ENCODE data around the gene FBXL5. TPM values are rescaled to one million over a fixed set of nuclear protein-coding genes. Genes with fewer than 3 reads are reported as not detected.

Gene FBXL5
- total RNA-seq, 4 donors from 2014 or later, result 73.2 to 120 (median 93.7) TPM

DNA sequence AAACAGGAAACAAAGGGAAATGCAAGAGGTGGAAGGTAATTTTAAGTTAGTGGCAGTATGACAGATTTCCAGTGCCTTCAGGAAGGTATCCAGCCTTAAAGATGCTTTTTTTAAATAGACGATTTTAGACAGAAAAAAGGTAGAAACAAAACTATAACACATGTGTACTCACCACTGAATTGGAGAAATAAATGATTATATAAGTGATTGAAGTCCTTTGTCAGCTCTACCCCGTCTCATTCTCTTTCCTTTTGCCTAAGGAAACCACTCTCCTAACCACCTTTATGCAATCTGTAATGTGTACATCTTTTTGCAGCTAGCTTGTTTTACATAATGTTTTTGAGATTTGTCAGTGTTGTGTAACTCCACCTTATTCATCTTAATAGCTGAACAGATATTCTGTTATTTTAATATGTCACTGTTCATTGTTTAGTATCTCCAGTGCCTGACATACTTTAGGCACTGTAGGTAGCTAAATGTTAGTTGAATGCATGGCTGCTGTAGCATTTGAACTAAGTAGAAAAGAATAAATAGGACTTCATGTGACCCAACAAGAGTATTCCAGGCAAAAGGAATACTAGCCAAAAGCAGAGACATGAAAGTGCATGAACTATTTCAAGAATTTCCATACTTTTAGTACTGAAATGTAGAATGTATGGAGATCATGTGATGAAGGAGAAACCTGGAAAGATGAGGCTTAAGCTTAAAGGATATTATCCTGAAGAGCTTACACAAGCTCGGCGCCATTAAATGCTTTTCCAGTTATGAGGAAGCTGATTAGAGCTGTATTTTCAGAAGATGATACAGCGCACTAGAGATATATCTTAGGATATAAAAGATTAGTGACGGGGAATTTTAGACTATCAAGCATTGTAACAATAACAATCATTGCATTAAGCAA is 27.3 kb upstream of the FBXL5 start:
- H3K4me1 ChIP-seq, result peaks cover 34% of the 10 kb centered on the region
- peaks cover 14% of the 10 kb centered on the region for H3K36me3 ChIP-seq
- H3K27ac ChIP-seq, result peak overlapping the region; percentile 88
- TF ChIP-seq, protein P1, sequence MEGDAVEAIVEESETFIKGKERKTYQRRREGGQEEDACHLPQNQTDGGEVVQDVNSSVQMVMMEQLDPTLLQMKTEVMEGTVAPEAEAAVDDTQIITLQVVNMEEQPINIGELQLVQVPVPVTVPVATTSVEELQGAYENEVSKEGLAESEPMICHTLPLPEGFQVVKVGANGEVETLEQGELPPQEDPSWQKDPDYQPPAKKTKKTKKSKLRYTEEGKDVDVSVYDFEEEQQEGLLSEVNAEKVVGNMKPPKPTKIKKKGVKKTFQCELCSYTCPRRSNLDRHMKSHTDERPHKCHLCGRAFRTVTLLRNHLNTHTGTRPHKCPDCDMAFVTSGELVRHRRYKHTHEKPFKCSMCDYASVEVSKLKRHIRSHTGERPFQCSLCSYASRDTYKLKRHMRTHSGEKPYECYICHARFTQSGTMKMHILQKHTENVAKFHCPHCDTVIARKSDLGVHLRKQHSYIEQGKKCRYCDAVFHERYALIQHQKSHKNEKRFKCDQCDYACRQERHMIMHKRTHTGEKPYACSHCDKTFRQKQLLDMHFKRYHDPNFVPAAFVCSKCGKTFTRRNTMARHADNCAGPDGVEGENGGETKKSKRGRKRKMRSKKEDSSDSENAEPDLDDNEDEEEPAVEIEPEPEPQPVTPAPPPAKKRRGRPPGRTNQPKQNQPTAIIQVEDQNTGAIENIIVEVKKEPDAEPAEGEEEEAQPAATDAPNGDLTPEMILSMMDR (IDR thresholded peaks at IDR 0.05), result no peak
- TF ChIP-seq POLR2AphosphoS5 (IDR thresholded peaks at IDR 0.05), result no peak
- no peak for TF ChIP-seq POLR2A (IDR thresholded peaks at IDR 0.05)
- no peak for TF ChIP-seq EP300 (IDR thresholded peaks at IDR 0.05)
- no peaks in the 10 kb centered on the region for H3K9me3 ChIP-seq
- no peaks in the 10 kb centered on the region for H3K27me3 ChIP-seq
- no peak for DNase-seq (ENCODE audit: low spot score in 2 of 2)
- WGBS, result 34% methylated on average over 6 of the region's 6 CpGs
- H3K4me3 ChIP-seq, result peak overlapping the region; percentile 62

DNA sequence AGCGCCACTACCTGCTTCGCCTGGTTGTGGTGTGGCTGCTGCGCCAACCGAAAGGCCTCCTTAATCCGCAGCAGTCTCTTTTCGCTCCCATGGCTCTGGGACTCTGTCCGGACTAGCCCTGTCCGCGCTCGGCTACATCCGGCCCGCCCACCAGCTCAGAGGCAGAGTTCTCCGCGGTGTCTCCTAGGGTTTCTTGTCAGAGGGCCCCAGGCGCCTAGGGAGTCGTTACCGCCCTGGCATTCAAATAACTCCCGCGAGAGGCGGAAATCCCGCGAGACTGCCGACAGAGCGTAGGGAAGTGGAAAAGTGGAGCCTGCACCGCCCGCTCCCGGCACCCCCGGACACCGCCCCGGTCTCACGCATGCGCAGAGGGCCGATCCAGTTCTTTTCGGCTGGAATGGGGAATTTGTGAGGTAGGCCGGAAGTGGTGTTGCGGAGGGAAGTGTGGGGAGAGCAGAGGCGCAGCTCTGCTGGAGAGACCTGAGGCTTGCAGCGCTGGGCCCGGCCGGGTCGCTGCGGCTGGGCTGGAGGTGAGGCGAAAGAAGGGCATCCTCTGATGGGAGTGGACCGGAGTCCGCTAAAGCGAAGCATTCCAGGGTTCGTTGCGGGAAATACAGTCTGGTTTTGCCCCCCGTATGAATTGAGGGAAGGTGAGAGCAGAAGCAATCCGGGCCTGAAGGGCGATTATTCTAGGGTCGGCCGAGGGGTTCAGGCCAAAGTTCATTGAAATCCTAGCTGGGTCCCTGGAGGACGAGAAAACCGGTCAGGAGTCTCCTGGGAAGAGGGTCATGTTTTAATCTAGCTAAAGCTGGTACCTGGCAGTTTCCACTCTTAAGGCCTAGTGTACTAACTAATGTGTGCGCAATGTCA is 26.4 kb upstream of the FBXL5 start, which contains the start of gene FAM200B:
TSS of gene FAM200B (plus strand) at position 456 of the 870 bp plus-strand sequence. CDS start 5,151 bp downstream, outside the sequence.
- DNase-seq (ENCODE audit: low spot score in 2 of 2), result peak; percentile 99
- peaks cover 34% of the 10 kb centered on the region for H3K4me1 ChIP-seq
- TF ChIP-seq EP300 (IDR thresholded peaks at IDR 0.05) (no peak), POLR2AphosphoS5 (IDR thresholded peaks at IDR 0.05) (peak in 2 of 3 donors; percentile 57 to 59), POLR2A (IDR thresholded peaks at IDR 0.05) (peak; percentile 63 to 76)
- TF ChIP-seq, protein P1 (IDR thresholded peaks at IDR 0.05), result peak in 1 of 2 donors; percentile 10
- peak within 1 kb of the TSS; percentile 88 for H3K27ac ChIP-seq
- H3K4me3 ChIP-seq, result peak within 1 kb of the TSS; percentile 62
- peaks cover 8% of the 10 kb centered on the region for H3K36me3 ChIP-seq
- H3K27me3 ChIP-seq, result no peaks in the 10 kb centered on the region
- H3K9me3 ChIP-seq, result no peaks in the 10 kb centered on the region
- WGBS, result under 1% methylated on average over 32 of the region's 56 CpGs

DNA sequence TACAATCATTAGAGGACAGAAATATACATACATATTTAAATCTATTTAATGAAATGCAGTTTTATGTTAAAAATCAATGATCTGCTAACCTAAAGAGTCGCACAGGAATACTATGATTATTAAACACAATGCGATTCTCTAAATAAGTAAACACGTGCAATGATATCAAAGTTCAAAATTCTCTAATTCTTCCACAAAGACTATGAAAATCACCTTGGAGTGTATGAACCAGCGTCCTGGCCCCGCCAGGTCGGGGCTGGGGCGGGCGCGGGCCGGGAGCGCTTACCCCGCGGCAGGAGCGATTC is 25.9 kb upstream of the FBXL5 start:
- Histone ChIP-seq H3K4me3 (peak overlapping the region; percentile 62), H3K9me3 (no peaks in the 10 kb centered on the region), H3K36me3 (peaks cover 2% of the 10 kb centered on the region), H3K4me1 (peaks cover 34% of the 10 kb centered on the region), H3K27ac (peak overlapping the region; percentile 88), H3K27me3 (no peaks in the 10 kb centered on the region)
- TF ChIP-seq, protein P1 (IDR thresholded peaks at IDR 0.05), result no peak
- TF ChIP-seq EP300 (IDR thresholded peaks at IDR 0.05) (no peak), POLR2AphosphoS5 (IDR thresholded peaks at IDR 0.05) (no peak), POLR2A (IDR thresholded peaks at IDR 0.05) (no peak)
- no peak for DNase-seq (ENCODE audit: low spot score in 2 of 2)
- WGBS, result 1% methylated on average over 14 of the region's 14 CpGs

DNA sequence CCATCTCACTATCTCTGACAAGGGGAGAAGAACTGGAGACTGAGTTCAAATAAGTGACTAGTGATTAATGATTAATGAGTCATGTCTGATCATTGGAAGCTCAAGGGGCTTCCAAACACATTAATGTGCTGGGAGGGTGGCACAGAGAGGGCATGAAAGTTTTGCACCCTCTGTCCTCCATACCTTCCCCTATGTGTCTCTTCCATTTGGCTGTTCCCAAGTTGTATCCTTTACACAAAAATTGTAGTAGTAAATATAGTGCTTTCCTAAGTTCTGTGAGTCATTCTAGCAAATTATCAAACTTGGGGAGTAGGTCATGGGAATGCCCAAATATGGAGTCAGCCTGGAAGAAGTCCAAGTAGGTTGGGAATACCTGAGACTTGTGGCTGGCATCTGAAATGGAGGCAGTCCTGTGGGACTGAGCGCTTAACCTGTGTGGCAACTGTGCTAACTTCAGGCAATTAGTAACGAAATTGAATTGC is 22.4 kb upstream of the FBXL5 start:
- Histone ChIP-seq H3K27ac (no peak overlapping the region), H3K9me3 (no peaks in the 10 kb centered on the region), H3K4me1 (peaks cover 7% of the 10 kb centered on the region), H3K36me3 (no peaks in the 10 kb centered on the region), H3K27me3 (no peaks in the 10 kb centered on the region), H3K4me3 (no peak overlapping the region)
- TF ChIP-seq POLR2AphosphoS5 (IDR thresholded peaks at IDR 0.05) (no peak), POLR2A (IDR thresholded peaks at IDR 0.05) (no peak), EP300 (IDR thresholded peaks at IDR 0.05) (no peak)
- TF ChIP-seq, protein P1 (IDR thresholded peaks at IDR 0.05), result no peak
- 66% methylated on average over 2 of the region's 2 CpGs for WGBS
- DNase-seq (ENCODE audit: low spot score in 2 of 2), result no peak
